T-helper 9 cell (primary cell): Measurements from ENCODE around the gene MNX1.

Source experiments
- DNase-seq: peaks from one replicate; pipeline ENCODE4 v3.0.0-alpha.2; 2020

The MNX1 gene

DNA sequence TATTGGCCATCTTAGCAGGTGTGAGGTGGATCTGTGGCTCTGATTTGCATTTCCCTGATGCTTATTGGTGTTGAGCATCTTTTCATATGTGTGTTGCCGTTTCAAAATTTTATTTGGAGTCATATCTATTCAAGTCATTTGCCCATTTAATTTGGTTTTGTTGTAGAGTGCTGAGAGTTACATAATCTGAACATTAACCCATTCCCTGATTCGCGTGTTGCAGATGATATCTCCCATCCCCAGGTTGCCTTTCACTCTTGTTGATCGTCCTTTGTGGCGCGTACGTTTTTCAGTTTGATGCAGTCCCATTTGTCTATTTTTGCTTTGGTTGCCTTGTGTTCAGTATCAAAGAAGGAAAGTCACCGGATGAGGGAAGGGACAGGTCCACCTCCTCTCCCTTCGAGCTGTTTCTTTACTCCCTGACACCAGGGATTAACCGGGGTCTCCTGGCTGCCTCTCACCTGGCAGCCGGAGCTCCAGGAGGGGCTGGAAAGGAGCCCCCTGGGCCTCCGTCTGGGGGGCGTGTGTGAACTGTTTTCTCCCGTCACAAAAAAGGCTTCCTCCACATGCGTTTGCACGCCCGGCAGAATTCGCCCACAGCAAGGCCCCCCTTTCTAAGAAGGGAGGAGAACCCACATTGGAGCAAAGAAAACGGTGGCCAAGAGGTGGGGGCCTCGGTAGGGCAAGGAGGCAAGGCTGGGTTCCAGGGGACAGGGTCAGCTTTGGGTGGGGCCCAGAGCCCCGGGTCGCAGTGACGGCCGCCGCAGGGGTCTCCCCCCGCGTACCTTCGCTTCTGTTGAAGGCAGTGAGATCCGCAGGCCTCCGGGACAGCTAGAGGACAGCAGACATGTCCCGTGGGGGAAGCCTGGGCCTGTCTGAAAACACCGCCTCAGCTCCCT is 8.3 kb downstream of the MNX1 start:
- no peak for DNase-seq

DNA sequence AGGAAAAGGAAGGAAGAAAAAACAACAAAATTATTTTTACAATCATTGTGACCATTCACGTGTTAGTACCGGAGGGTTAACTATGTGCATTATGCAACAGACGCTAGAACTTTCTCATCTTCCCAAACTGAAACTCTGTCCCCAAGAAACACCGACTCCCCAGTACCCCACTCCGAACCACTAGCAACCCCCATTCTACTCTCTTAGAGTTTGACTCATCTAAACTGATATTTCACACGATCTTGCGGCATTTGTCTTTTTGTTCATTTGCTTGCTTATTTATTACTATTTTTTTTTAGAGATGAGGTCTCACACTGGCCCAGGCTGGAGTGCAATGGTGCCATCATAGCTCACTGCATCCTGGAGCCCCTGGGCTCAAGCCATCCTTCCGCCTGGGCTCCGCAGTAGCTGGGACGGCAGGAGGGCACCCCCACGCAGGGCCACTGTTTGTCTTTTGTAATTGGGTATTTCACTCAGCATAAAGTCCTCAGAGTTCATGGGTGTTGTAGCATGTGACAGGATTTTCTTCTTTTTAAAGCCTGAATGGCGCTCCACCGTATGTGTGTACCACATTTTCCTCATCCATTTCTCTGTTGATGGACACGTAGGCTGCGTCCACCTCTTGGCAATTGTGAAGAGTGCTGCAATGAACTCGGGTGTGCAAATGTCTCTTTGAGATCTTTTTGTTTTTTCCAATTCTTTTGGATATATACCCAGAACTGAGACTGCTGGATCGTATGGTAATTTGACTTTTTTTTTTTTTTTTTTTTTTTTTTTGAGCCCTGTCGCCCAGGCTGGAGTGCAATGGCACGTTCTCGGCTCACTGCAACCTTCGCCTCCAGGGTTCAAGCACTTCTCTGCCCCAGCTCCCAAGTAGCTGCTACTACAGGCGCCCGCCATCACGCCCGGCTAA is 9.5 kb downstream of the MNX1 start:
- no peak for DNase-seq

GRCh38 chr7:156999958-157000726 is 10.3 kb downstream of the MNX1 start:
- no peak for DNase-seq

DNA sequence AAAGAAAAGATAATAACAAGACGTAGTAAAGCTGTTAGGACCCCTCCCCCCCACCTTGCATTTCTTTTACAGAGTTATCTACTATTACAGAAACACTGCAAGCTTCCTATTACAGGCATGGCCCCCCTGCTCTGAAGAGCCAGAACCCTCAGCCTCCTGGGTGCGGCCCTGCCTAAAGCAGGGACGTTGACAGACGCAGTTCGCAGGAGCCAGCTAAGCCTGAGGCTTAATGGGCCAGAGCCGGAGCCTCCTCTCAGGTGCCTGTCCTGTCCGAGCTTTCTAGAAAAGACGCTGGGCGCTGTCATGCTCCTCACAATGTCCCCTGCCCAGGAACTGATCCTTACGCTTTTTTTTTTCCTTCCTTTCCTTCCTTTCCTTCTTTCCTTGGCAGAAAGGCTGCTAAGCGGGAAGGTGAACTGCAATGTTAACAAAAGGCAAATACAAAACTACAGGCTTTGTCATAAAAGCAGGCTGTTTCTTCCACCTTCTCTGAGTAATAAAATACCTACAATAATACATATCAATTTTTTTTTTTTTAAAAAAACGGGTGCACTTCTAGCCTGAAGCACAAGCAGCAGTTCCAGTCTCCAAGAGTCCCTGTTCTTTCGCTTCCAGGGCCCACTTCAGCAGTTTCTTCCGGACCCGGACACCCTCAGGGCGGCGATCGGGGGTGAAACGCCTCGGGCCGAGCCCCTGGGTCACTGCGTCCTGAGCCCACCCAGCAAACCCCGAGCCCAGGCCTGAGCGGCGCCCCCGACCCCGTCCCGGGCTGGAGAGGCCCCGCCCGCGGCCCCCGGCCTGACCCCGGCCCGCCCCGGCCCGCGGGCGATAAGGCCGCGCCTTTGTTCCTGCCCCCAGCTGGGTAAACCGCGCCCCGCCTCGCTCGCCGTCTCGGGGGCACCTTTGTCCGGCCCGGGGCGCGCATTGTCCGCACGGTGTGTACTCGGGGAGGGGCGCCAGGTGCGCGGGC is 11.2 kb downstream of the MNX1 start:
- no peak for DNase-seq

DNA sequence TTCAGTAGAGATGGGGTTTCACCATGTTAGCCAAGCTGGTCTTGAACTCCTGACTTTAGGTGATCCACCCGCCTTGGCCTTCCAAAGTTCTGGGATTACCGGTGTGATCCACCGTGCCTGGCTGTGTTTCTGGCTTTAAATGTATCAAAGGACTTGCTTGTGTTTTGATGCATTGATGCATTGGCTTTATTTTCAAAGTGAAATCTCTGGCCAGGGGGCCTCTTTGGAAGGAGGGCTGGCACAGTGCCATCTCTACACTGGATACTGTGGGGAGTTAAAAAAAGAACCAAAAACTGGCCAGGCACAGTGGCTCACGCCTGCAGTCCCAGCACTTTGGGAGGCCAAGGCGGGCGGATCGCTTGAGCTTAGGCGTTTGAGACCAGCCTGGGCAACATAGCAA is 16.0 kb downstream of the MNX1 start:
- no peak for DNase-seq

DNA sequence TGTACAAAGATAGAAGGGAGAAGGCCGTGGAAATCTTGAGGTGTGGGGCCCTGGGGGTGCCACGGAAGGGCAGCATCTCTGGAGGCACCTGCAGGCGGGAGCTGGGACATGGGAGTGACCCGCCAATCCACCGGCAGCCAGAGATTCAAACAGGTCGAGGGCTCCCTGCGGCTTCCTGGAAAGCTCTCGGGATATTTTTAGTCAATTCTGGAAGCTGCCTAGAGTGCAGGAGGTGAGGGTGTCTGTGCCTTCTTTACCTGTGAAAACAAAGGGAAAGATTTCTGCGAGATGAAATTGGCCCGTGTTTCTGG is 16.6 kb downstream of the MNX1 start:
- DNase-seq: no peak

GRCh38 chr7:156993021-156993924 is 17.2 kb downstream of the MNX1 start:
- no peak for DNase-seq

- DNase-seq: no peak
These were observed 20.5 kb downstream of the MNX1 start for GRCh38 chr7:156989766-156990535.

DNA sequence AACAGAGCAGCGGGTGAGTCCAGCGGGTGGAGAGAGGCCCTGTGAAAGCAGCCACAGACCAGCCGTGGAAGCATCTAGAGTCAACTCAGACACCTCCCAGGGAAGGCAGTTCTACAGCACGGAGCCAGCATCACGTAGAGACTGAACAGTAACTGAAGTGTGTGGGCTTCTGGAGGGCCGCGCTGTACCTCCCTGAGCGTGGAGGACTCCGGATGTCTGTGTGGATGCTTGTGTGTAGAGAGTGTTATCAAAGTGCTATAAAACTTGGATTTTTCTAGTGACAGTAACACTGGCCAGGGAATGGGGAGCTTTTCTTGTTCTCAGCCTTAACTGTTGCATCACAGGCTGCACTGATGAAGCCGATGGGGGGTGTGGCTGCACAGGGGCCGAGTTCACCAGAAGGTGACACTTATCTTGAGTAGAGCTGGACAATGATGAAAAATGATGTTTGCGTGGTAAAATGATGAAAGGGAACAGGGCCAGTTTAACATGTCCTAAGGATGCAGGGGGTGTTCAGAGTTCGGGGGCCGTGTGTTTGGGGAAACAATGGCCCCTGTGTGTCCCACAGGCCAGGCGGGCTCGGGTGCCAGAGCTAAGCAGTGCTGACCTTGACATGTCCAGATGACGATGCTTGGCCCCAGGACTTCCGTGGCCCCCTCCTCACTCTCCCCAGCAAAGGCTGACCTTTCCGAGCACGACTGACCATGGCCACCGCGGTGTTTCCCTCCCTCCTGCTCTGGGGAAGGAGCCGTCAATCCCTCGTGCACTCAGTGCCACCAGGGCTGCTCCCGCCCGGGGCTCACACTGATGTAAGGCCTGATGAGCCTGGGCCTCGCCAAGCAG is 21.9 kb downstream of the MNX1 start:
- DNase-seq: no peak

DNA sequence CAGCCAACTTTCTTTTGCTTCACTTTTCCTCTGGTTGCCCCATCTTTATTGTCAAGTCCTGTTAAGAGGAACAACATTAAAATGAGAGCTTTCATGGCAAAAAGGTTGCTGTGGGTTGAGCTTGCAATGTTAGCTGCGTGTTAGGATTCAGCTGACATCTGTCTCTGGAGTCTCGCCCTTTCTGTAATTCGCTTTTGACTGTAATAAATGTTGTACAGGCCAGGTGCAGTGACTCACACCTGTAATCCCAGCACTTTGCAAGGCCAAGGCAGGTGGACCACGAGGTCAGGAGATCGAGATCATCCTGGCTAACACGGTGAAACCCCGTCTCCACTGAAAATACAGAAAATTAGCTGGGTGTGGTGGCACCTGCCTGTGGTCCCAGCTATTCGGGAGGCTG is 24.1 kb downstream of the MNX1 start:
- no peak for DNase-seq

DNA sequence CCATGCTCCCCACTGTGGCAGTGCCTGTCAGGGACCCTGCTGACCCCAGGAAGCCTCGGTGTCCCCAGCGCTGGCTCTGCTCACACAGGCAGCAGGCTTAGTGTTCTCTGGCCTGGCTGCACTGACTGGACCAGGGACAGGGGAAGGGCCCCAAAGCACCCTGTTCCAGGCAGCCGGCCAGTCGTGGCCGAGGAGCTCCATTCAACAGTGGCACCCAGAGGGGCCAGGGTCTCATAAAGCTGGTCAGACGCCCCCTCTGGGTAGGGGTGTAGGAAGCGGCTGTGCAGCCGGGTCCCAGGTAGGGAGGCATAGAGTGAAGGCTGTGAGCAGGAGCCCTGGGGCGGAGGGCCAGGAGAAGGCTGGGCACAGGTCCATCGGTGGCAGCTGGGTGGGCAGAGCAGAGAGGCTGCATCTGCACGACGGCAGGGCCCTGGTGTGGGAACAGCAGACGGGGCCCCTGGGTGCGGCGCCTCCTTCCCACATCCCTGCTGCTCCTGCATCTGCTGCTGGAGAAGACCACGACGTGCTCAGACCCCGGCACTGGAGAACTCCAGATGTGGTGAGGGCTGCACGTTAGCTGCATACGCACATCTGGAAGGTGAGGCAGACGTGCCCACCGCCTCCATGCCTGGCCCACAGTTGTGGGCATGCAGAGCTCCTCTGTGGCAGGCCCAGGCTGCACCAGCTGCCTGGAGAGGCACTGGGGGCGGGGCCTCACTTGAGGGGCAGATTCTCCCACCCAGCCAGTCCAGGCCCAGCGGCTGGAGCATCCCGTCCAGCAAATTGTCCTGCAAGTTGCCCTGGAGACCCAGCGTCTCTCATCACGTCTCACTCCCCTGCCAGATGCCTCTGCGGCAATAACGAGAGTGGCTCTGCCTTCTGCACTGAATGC is 25.1 kb downstream of the MNX1 start:
- no peak for DNase-seq

DNA sequence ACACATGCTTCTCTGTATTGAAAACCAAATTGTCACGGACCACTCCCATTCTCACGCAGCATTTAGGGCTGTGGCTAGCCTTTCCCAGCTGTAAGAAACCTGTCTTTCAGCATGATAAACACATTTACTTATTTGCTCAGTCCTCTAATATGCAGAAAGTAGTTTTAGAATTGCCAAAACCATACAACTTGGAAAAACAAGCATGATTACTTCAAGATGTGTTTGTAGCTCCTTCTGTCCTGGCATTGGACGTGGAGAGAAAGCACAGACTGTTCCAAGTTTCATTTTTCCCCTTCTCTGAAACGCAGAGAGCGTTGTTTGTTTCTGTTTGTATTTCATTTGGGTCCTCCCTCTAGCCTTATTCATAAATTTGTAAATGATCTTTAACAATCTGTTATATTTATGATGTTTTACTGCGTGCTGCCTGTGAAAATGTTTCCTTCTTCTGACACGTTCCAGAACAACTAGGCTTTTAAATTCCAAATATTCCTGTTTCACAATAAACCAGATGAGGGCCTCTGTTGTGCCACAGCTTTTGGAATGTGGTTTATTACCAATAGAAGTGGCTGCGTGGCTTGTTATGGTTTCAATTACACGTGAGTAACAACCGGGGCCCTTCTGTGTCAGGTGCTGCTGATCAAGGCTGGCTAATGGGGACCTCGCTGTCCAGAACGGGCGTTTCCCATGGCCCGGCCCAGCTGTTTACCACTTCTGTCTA is 26.1 kb downstream of the MNX1 start:
- DNase-seq: no peak

GRCh38 chr7:156979711-156980110 is 30.8 kb downstream of the MNX1 start:
- DNase-seq: no peak

GRCh38 chr7:156979007-156979606 is 31.4 kb downstream of the MNX1 start:
- no peak for DNase-seq

DNA sequence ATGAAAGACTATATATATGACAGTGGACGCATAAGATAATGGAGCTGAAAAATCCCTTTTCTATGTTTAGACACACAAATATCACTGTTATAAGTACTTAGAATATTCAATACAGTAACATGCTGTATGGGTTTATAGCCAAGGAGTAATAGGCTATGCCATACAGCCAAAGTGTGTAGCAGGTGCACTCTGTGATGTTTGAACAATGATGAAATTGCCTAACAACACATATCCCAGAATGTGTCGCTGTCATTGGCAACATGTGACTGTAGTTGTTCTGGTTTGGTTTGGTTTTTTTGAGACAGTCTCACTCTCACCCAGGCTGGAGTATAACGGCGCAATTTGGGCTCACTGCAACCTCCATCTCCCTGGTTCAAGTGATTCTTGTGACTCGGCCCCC is 34.8 kb downstream of the MNX1 start:
- DNase-seq: no peak

DNA sequence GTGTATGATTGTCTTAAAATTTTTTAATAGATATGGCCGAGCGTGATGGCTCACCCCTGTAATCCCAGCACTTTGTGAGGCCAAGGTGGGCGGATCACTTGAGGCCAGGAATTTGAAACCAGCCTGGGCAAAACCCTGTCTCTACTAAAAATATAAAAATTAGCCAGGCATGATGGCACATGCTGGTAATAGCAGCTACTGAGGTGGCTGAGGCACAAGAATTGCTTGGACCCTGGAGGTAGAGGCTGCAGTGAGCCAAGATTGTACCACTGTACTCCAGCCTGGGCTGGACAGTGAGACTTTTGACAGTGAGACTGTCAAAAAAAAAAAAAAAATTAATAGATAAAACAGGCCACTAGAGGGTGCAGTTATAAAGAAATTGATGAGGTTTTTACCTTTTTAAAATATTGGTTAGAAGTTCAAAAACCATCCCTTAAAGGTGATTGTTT is 40.5 kb downstream of the MNX1 start:
- no peak for DNase-seq

DNA sequence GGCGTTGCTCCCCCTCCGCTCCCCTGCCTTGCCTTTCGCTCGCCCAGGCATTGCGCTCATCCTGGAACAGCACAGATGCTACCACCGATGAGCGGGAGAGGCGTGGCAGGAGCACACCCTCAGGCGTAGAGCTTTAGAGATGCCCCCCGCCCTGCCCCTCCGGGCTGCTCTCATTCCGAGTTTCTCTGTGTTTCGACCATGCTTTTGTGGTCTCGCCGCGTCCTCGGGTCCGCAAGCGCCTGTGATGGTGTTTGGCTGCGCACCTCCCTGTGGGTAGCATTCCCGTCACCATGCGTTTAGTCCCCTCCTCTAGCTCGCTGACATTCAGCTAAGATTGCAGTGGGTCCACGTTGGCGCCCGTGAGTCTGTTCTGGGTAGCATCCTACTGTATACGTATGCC is 42.3 kb downstream of the MNX1 start:
- no peak for DNase-seq
